K562 (cell line): ENCODE data around the gene C3. TPM values are rescaled to one million over a fixed set of nuclear protein-coding genes. Genes with fewer than 3 reads are reported as not detected.

ENCODE experiments used
- ATAC-seq: fragments of 200-7000 bp; cut with Tn5 transposase; 3 replicates; pipeline ENCODE4 v1.9.1; 2020; ENCODE audit warnings: moderate library complexity
- BruUV-seq: library from RNA; stranded (reverse); fragments of 400-500 nt; replicated peaks from 2 replicates; lab custom pipeline; 2021; lab: Mats Ljungman, UMichigan
- CTCF ChIA-PET: fragments of 300-600 bp; formaldehyde crosslinking; extraction: SDS; loops from one replicate; lab custom pipeline; 2021; ENCODE audit warnings: low intra/inter-chr PET ratio; lab: Yijun Ruan, JAX
- POLR2A ChIA-PET: fragments of 300-600, 350-650 bp; sonication (Branson Sonifier 250); formaldehyde crosslinking; extraction: SDS; loops from one replicate; lab custom pipeline; 2021; ENCODE audit warnings: antibody characterized with exemption, inconsistent platforms; lab: Yijun Ruan, JAX
- DNase-seq, 4 experiments: peaks; one replicate each; pipeline versions ENCODE4 v3.0.0 to v3.0.0-alpha.2; 2011 to 2018; ENCODE audit warnings: low spot score in 3 of 4, mixed read lengths in 3 of 4; ENCODE audit errors: extremely low read depth in 1 of 4
- FAIRE-seq: peaks from 2 replicates; lab custom pipeline; 2011; peaks lifted over from hg19 to GRCh38; lab: Jason Lieb, UNC
- H2AFZ ChIP-seq: 2 replicates; pipeline ENCODE4 v1.6.0; 2011; ENCODE audit warnings: low read depth, low read length, control low read depth, inconsistent platforms
- H3K27ac ChIP-seq: fragments of 200-600 bp; 3 replicates; pipeline ENCODE4 v1.8.0; 2011; ENCODE audit warnings: low read depth, mild to moderate bottlenecking, control low read depth, inconsistent platforms, low read length, moderate library complexity, mixed read lengths; ENCODE audit errors: extremely low read depth
- H3K27me3 ChIP-seq, 2 experiments: fragments of 300-600 bp in 1 of 2; 2 replicates in 1 of 2; 3 replicates in 1 of 2; pipeline versions ENCODE4 v1.6.0 to v1.8.0; 2011; ENCODE audit warnings: inconsistent platforms in 2 of 2, low read length in 2 of 2, mild to moderate bottlenecking in 1 of 2, mixed read lengths in 1 of 2, moderate library complexity in 1 of 2; ENCODE audit not compliant: control insufficient read depth in 2 of 2, insufficient read depth in 2 of 2
- H3K36me3 ChIP-seq: fragments of 300-600 bp; 3 replicates; pipeline ENCODE4 v1.8.0; 2011; ENCODE audit warnings: mild to moderate bottlenecking, low read length, inconsistent platforms; ENCODE audit not compliant: control insufficient read depth, insufficient read depth
- H3K4me1 ChIP-seq, 2 experiments: fragments of 200-600 bp in 1 of 2; replicated peaks in 1 of 2; 2 replicates in 1 of 2; 3 replicates in 1 of 2; pipeline versions ENCODE4 v1.5.1 to v1.8.0; 2011; ENCODE audit warnings: inconsistent platforms in 2 of 2, low read length in 2 of 2, mild to moderate bottlenecking in 1 of 2, mixed read lengths in 1 of 2, moderate library complexity in 1 of 2; ENCODE audit not compliant: control insufficient read depth in 2 of 2, insufficient read depth in 2 of 2
- H3K4me2 ChIP-seq: 2 replicates; pipeline ENCODE4 v1.6.1; 2011; ENCODE audit warnings: low read length, control low read depth, inconsistent platforms, mixed read lengths; ENCODE audit not compliant: insufficient read depth
- H3K4me3 ChIP-seq: fragments of 200-600 bp; sonication (generic), shearing (Covaris generic); 2 replicates; pipeline ENCODE4 v1.5.1; 2016; ENCODE audit warnings: control low read depth, inconsistent platforms
- H3K79me2 ChIP-seq: fragments of 200-600 bp; 3 replicates; pipeline ENCODE4 v1.8.0; 2011; ENCODE audit warnings: low read length, inconsistent platforms; ENCODE audit not compliant: control insufficient read depth, insufficient read depth
- H3K9ac ChIP-seq, 2 experiments: 2 replicates each; pipeline versions ENCODE4 v1.6.0 to v1.6.1; 2011; ENCODE audit warnings: low read depth in 2 of 2, low read length in 2 of 2, control low read depth in 1 of 2, inconsistent platforms in 1 of 2, mild to moderate bottlenecking in 1 of 2, mixed read lengths in 1 of 2; ENCODE audit not compliant: insufficient read depth in 1 of 2
- H3K9me1 ChIP-seq: one replicate; pipeline ENCODE4 v1.6.0; 2011; ENCODE audit warnings: inconsistent platforms, mild to moderate bottlenecking, low read length, moderate library complexity; ENCODE audit not compliant: control insufficient read depth, insufficient read depth
- H3K9me3 ChIP-seq: replicated peaks from 2 replicates; pipeline ENCODE4 v1.5.1; 2011; ENCODE audit warnings: low read depth, low read length, inconsistent platforms; ENCODE audit not compliant: control insufficient read depth, insufficient read depth
- H4K20me1 ChIP-seq: replicated peaks from 2 replicates; pipeline ENCODE4 v1.6.1; 2011; ENCODE audit warnings: low read length, inconsistent platforms, mixed read lengths; ENCODE audit not compliant: control insufficient read depth, insufficient read depth
- CXXC5 ChIP-seq: fragments of 250-450 bp; sonication (Bioruptor Pico); IDR thresholded peaks from 2 replicates; pipeline ENCODE4 v1.8.0; 2022; ENCODE audit warnings: inconsistent platforms, mild to moderate bottlenecking, moderate library complexity
- DPF2 ChIP-seq: fragments of 450-650 bp; IDR thresholded peaks from 2 replicates; pipeline ENCODE4 v1.6.1; 2016
- FOXA1 ChIP-seq: fragments of 450-650 bp; IDR thresholded peaks from 2 replicates; pipeline ENCODE4 v1.6.1; 2016; ENCODE audit warnings: mild to moderate bottlenecking, borderline replicate concordance
- IRF2 ChIP-seq: sonication (generic); formaldehyde crosslinking; IDR thresholded peaks from 2 replicates; pipeline ENCODE4 v1.8.1; 2022; ENCODE audit warnings: mild to moderate bottlenecking, missing genetic modification reagents
- JUN ChIP-seq, 2 experiments: sonication (generic) in 1 of 2; formaldehyde crosslinking in 1 of 2; IDR thresholded peaks; 2 replicates each; pipeline versions ENCODE4 v1.6.1 to v1.8.0; 2012 to 2022; ENCODE audit warnings: borderline replicate concordance in 2 of 2, mild to moderate bottlenecking in 2 of 2, improper control_type of control experiment in 1 of 2, low read depth in 1 of 2, low read length in 1 of 2, missing genetic modification reagents in 1 of 2
- PML ChIP-seq: IDR thresholded peaks from 2 replicates; pipeline ENCODE4 v1.6.1; 2012; ENCODE audit warnings: low read length, inconsistent platforms
- SMC3 ChIP-seq: conservative IDR thresholded peaks from 2 replicates; pipeline ENCODE4 v1.6.1; 2011; ENCODE audit warnings: low read depth, low read length, improper control_type of control experiment; ENCODE audit not compliant: insufficient read depth
- SNIP1 ChIP-seq: fragments of 450-650 bp; IDR thresholded peaks from 2 replicates; pipeline ENCODE4 v1.7.1; 2017; ENCODE audit warnings: low read depth, mild to moderate bottlenecking
- ZNF436 ChIP-seq: fragments of 250-450, 450-650 bp; sonication (Bioruptor Pico); formaldehyde crosslinking; IDR thresholded peaks from 2 replicates; pipeline ENCODE4 v1.7.0; 2020; ENCODE audit warnings: mild to moderate bottlenecking
- ZNF668 ChIP-seq: fragments of 250-450 bp; sonication (Bioruptor Pico); IDR thresholded peaks from 2 replicates; pipeline ENCODE4 v1.8.0; 2022; ENCODE audit warnings: mild to moderate bottlenecking, inconsistent platforms
- ZNF830 ChIP-seq: fragments of 250-450 bp; sonication (Bioruptor Pico); IDR thresholded peaks from 2 replicates; pipeline ENCODE4 v1.5.0; 2021; ENCODE audit warnings: mild to moderate bottlenecking
- WGBS: fragments of 100-300 bp; shearing (Covaris generic); methylation state at CpG from one replicate; pipeline ENCODE4 v1.1.6; 2016; ENCODE audit warnings: low coverage, mixed read lengths; ENCODE audit not compliant: insufficient coverage; ENCODE audit errors: missing lambda C conversion rate; 5-methylcytosine and 5-hydroxymethylcytosine counted together
- in situ Hi-C: fragments of 300-500 bp; cut with MboI; formaldehyde crosslinking; loops from 4 replicates; pipeline ENCODE4 v1.15.0; 2018; ENCODE audit warnings: inconsistent platforms, mixed read lengths
- intact Hi-C: fragments of 100-400 bp; cut with micrococcal nuclease; formaldehyde crosslinking; loops from 2 replicates; pipeline ENCODE4 v1.14.2; 2022
- polyA plus RNA-seq, 8 experiments: library from polyadenylated mRNA; depleted of rRNA in 4 of 8; stranded (reverse) in 5 of 8; unstranded in 3 of 8; fragments of >200 nt; fragmentation: Nextera tagmentation in 2 of 8; fragmentation: Illumina TruSeq in 1 of 8; extraction: Ambion mirVana in 2 of 8; extraction: Trizol in 1 of 8; gene quantifications; 2 replicates each; pipeline versions ENCODE4 v1.2.1 to v1.2.3, GENCODE V29; 2011 to 2014; ENCODE audit warnings: inconsistent platforms in 1 of 8, missing spikeins in 1 of 8
- total RNA-seq, 7 experiments: library from RNA; depleted of rRNA in 6 of 7; stranded (reverse); fragments of >200 nt in 6 of 7; fragmentation: Illumina TruSeq in 2 of 7; extraction: Trizol in 2 of 7; gene quantifications; 2 replicates each; pipeline versions ENCODE4 v1.2.1 to v1.2.3, GENCODE V29; 2011 to 2021; ENCODE audit warnings: low replicate concordance in 1 of 7
- TF ChIP-seq, protein P1 (sequence below), 2 experiments: fragments of 450-650 bp; conservative IDR thresholded peaks; 2 replicates each; pipeline ENCODE4 v1.6.1; 2017; ENCODE audit warnings: mild to moderate bottlenecking in 2 of 2, moderate library complexity in 2 of 2

C3 gene
- total and polyA plus RNA-seq, 9 of the 15 experiments (the other 6 are each of a cell fraction or from before 2014, with no cell fraction given), result 0.59 to 10.6 (median 2.2) TPM

DNA sequence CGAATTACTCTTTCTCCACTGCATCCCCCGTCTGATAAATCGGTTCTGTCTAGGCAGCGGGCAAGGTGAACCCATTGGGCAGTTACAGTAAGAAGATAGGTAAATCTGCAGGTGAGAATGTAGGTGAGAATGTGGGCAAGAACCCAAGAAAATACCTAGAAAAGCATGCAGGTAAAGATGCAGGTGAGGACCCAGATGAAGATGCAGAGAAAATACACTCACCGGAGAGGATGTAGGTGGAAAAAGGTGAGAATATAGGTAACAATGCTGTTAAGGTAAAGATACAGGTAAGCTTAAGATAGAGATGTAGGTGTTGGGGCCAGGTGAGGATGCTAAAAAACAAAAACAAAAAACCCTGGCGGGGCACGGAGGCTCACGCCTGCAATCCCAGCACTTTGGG is 44.2 kb downstream of the C3 start:
- ChIA-PET CTCF (no interaction called here), POLR2A (no interaction called here)
- H3K4me1 ChIP-seq, result peaks cover 26 to 27% of the 10 kb centered on the region in 2 experiments
- H4K20me1 ChIP-seq, result no peaks in the 10 kb centered on the region
- in situ Hi-C loops, result no loop called here
- ATAC-seq (no peak), DNase-seq (no peak), FAIRE-seq (no peak)
- H3K9ac ChIP-seq, result no peak overlapping the region
- no peaks in the 10 kb centered on the region; the same call in none of the 2 replicates for H3K9me3 ChIP-seq
- WGBS, result 67% methylated on average over 8 of the region's 8 CpGs
- no peak overlapping the region for H3K27ac ChIP-seq
- H3K79me2 ChIP-seq, result no peaks in the 10 kb centered on the region
- BruUV-seq, result no TSS peak
- intact Hi-C loops, result no loop called here
- no peak for TF ChIP-seq ZNF830
- TF ChIP-seq PML, result no peak
- no peak for TF ChIP-seq SNIP1
- TF ChIP-seq IRF2 (CRISPR knock-in tag), result no peak
- no peak for TF ChIP-seq CXXC5 (CRISPR knock-in tag)
- no peak for TF ChIP-seq ZNF668 (CRISPR knock-in tag)
- no peak for TF ChIP-seq SMC3
- TF ChIP-seq ZNF436 (CRISPR knock-in tag), result no peak
- no peak for TF ChIP-seq JUN (IDR thresholded peaks at IDR 0.05; ENCODE audit: borderline replicate concordance, low read depth, low read length)
- TF ChIP-seq JUN (CRISPR knock-in tag; IDR thresholded peaks at IDR 0.05; ENCODE audit: borderline replicate concordance), result no peak
- TF ChIP-seq, protein P1, sequence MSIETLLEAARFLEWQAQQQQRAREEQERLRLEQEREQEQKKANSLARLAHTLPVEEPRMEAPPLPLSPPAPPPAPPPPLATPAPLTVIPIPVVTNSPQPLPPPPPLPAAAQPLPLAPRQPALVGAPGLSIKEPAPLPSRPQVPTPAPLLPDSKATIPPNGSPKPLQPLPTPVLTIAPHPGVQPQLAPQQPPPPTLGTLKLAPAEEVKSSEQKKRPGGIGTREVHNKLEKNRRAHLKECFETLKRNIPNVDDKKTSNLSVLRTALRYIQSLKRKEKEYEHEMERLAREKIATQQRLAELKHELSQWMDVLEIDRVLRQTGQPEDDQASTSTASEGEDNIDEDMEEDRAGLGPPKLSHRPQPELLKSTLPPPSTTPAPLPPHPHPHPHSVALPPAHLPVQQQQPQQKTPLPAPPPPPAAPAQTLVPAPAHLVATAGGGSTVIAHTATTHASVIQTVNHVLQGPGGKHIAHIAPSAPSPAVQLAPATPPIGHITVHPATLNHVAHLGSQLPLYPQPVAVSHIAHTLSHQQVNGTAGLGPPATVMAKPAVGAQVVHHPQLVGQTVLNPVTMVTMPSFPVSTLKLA (conservative IDR thresholded peaks at IDR 0.05), result no peak
- no peak for TF ChIP-seq FOXA1
- TF ChIP-seq DPF2, result no peak
- no peak overlapping the region for H2AFZ ChIP-seq
- H3K9me1 ChIP-seq, result no peaks in the 10 kb centered on the region
- H3K27me3 ChIP-seq, result no peaks in the 10 kb centered on the region
- H3K4me2 ChIP-seq, result no peak overlapping the region
- no peaks in the 10 kb centered on the region; the same call in 2 of the 3 replicates for H3K36me3 ChIP-seq
- H3K4me3 ChIP-seq, result no peak overlapping the region
